Muscle of leg (tissue), 11 donors: Measurements from ENCODE around the gene NUP93. TPM values are rescaled to one million over a fixed set of nuclear protein-coding genes. Genes with fewer than 3 reads are reported as not detected.
"Not testable (repeated sequence)": the region's sequence is repeated elsewhere in the genome, so short reads cannot be mapped to it uniquely, and the experiment has no call there.

Experiments used
- DNase-seq: peaks from one replicate; pipeline ENCODE4 v3.0.0; 2013
- H3K27ac ChIP-seq: one replicate; pipeline ENCODE4 v1.5.1; 2013; ENCODE audit warnings: mild to moderate bottlenecking, low read length, control low read depth
- H3K27me3 ChIP-seq: one replicate; pipeline ENCODE4 v1.6.1; 2013; ENCODE audit warnings: low read length; ENCODE audit not compliant: control insufficient read depth, insufficient read depth
- H3K36me3 ChIP-seq: one replicate; pipeline ENCODE4 v1.6.1; 2013; ENCODE audit warnings: low read length; ENCODE audit not compliant: control insufficient read depth, insufficient read depth
- H3K4me1 ChIP-seq: one replicate; pipeline ENCODE4 v1.6.1; 2013; ENCODE audit warnings: low read length; ENCODE audit not compliant: control insufficient read depth, insufficient read depth
- H3K4me3 ChIP-seq: one replicate; pipeline ENCODE4 v1.5.1; 2013; ENCODE audit warnings: low read length, control low read depth
- H3K9me3 ChIP-seq: replicated peaks from 2 replicates; pipeline ENCODE4 v1.6.1; 2013; ENCODE audit warnings: low read depth, low read length; ENCODE audit not compliant: control insufficient read depth
- WGBS: methylation state at CpG from one replicate; pipeline ENCODE4 v1.1.5; 2013; ENCODE audit warnings: missing lambda C conversion rate; ENCODE audit not compliant: insufficient coverage; 5-methylcytosine and 5-hydroxymethylcytosine counted together
- polyA plus RNA-seq, 8 donors: library from polyadenylated mRNA; unstranded; fragments of 120-200 nt; gene quantifications; one replicate each; pipeline versions ENCODE4 v1.2.1 to v1.2.3, GENCODE V29; 2013; ENCODE audit warnings: inconsistent platforms in 1 of 8, low replicate concordance in 1 of 8; ENCODE audit not compliant: insufficient read length in 8 of 8, insufficient read depth in 1 of 8
- total RNA-seq: library from RNA; stranded (reverse); fragments of 120-200 nt; gene quantifications from one replicate; pipeline ENCODE4 v1.2.4, GENCODE V29; 2013

Gene NUP93
- total and polyA plus RNA-seq, 9 donors = 42.9 to 54.6 (median 45.9) TPM

DNA sequence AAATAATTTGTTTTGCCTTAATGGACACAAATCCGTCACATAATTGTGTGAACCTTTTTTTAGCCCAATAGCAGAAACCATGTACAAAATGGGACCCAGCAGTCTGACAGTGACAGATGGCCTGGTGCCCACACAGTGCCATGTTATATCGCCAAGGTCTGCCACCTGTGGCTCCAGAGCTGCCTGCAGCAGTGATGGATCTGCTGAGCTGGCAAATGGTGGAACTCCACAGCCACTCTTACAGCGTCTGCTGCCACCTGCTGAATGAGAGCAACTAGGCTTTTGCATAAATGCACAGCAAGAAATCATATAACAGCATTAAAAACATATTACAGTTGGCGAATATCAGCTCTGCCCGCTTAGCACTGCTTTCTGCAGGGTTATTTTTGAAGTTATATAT, 59.4 kb downstream of the NUP93 start:
- WGBS = 73% methylated on average over 3 of the region's 5 CpGs
- peak; percentile 42 for DNase-seq

DNA sequence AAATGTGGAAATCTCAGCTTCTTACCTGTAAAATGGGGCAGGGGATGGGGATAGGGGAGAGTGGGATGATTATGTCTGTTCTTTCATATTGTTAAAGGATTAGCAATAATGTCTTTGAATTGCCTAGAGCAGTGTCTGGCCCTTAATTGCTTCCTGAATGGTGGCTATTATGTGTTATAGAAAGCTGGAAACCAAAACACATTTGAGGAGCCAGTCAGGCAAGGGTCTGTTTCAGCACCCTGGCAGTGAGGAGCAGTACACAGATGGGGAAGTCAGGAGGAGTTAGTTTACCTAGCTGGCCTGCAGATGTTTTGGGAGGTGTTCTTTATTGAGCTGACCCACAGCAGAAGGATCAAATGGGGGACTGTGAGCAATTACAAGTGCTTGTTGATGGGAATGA, 63.0 kb downstream of the NUP93 start:
- DNase-seq = no peak
- Histone ChIP-seq H3K27ac (no peak overlapping the region), H3K4me3 (no peak overlapping the region), H3K27me3 (no peaks in the 10 kb centered on the region), H3K9me3 (no peaks in the 10 kb centered on the region), H3K36me3 (no peaks in the 10 kb centered on the region), H3K4me1 (no peaks in the 10 kb centered on the region)

More for the DNA sequence above, 59.4 kb downstream of the NUP93 start:
- Histone ChIP-seq H3K9me3 (no peaks in the 10 kb centered on the region), H3K4me1 (no peaks in the 10 kb centered on the region), H3K27ac (no peak overlapping the region), H3K27me3 (no peaks in the 10 kb centered on the region), H3K4me3 (no peak overlapping the region), H3K36me3 (no peaks in the 10 kb centered on the region)

DNA sequence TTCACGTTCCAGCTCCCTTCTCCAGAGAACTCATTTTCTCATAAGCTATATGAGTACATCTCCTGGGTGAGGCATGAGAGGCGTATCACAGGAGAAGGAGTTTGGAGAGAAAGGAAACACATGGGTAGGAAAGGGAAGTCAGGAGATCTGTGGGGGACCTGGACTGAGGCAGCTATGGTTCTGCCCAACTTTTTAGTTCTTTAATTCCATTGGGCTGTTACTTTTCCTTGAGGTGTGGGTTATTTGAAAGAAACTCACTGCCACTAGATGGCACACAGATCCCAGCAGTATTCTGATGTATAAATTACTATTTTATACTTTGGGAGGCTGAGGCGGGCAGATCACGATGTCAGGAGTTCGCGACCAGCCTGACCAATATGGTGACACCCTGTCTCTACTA, 63.6 kb downstream of the NUP93 start:
- H3K36me3 ChIP-seq = peaks cover 2% of the 10 kb centered on the region
- DNase-seq = peak; percentile 28
- H3K27me3 ChIP-seq = no peaks in the 10 kb centered on the region
- no peak overlapping the region for H3K27ac ChIP-seq
- no peaks in the 10 kb centered on the region for H3K9me3 ChIP-seq
- WGBS = no CpG with 5 or more reads among the region's 6 CpGs
- H3K4me3 ChIP-seq = no peak overlapping the region
- no peaks in the 10 kb centered on the region for H3K4me1 ChIP-seq

DNA sequence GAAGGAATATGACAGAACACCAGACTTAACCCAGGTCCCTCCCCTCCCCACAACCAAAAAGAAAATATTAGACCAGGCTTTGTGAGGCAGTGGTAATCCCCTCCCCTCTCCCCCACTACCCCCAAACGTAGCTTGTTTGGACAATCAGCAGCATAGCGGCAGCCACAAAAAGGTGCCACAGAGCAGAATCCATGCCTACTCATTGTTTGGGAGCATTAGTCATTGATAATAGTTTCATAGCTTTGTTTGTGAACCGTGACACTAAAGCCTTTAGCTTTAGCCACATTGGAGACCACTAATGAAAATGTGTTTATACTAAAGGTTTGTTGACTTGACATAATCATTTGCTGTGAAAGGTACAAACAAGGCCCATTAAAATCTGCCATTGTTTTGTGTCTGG, 65.1 kb downstream of the NUP93 start:
- no CpG with 5 or more reads among the region's 3 CpGs for WGBS
- Histone ChIP-seq H3K27me3 (no peaks in the 10 kb centered on the region), H3K4me1 (no peaks in the 10 kb centered on the region), H3K36me3 (peaks cover 5% of the 10 kb centered on the region), H3K9me3 (no peaks in the 10 kb centered on the region), H3K27ac (no peak overlapping the region), H3K4me3 (no peak overlapping the region)
- no peak for DNase-seq

DNA sequence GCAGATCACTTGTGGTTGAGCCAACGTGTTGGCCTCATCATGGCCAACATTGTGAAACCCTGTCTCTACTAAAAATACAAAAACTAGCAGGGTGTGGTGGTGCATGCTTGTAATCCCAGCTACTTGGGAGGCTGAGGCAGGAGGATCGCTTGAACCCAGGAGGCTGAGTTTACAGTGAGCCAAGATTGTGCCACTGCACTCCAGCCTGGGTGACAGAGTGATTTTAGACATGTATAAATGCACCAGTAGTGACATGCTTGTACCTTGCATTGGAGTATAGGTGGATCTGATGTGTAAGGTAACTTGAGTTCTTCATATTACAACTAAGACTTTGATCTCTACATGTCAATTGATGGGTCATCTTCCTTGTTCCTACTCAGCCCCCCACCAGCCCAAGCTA, 67.1 kb downstream of the NUP93 start:
- not testable (repeated sequence) for H3K36me3 ChIP-seq, DNase-seq, H3K27ac ChIP-seq, H3K4me3 ChIP-seq, H3K9me3 ChIP-seq, H3K4me1 ChIP-seq, H3K27me3 ChIP-seq
- WGBS = 100% methylated on average over 2 of the region's 2 CpGs

DNA sequence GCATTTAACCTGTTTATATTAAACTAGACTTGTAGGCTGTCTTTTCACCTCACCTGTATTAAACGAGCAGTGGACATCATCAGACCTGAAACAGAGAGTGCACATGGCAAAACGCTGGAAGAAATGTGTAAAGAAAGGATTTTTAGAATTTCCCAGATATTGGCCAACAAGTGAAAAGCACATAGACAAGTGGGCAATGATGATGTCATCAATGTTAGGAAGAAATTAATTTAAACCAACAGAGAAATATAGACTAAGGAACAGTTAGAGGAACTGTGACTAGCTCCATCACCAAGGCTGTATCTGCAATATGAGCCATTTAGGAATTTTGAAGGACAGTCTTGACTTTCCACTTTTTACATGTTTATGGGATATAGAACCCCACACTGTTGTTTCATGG, 67.9 kb downstream of the NUP93 start:
- Histone ChIP-seq H3K27me3 (no peaks in the 10 kb centered on the region), H3K4me1 (no peaks in the 10 kb centered on the region), H3K9me3 (no peaks in the 10 kb centered on the region), H3K27ac (no peak overlapping the region), H3K36me3 (peaks cover 5% of the 10 kb centered on the region), H3K4me3 (no peak overlapping the region)
- WGBS = 88% methylated on average over 2 of the region's 2 CpGs
- DNase-seq = no peak

DNA sequence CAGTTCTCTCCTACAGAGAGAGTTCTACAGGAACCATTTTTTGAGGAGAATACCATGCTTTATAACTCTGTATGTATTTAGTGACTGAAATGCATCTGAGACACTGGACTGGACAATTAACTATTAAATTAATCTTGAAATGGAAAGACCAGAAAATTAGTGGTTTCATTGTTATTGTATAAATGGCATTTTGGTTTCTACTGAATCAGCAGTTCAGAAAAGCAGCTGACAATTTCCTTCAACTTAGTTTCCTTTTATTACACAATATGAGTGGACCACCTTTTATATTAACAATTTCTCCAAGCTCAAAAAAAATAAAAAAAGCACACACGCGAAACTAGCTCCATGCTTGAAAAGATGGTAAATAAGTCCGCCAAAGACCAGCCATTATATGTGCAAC, 69.0 kb downstream of the NUP93 start:
- Histone ChIP-seq H3K27me3 (no peaks in the 10 kb centered on the region), H3K4me3 (no peak overlapping the region), H3K9me3 (no peaks in the 10 kb centered on the region), H3K4me1 (no peaks in the 10 kb centered on the region), H3K27ac (no peak overlapping the region), H3K36me3 (peaks cover 5% of the 10 kb centered on the region)
- WGBS = 100% methylated on average over 3 of the region's 3 CpGs
- DNase-seq = no peak

DNA sequence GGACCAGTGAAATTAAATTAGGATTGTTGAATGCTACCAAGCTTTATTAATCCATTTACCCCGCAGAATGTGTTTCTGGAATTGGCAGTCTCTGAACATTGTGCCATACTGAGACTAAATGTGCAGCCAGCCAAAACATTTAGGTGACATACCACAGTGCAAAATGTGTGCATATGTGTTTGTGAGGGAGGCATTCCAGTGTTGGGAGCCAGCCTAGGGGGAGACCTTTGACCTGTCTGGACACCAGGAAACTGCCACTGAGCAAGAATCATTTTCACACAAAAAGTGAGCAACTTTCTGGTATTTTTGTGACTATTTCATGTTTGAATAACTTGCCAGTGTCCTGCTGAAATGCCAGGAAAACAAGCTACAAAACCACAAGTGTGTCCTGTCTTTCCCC, 70.4 kb downstream of the NUP93 start:
- no peak for DNase-seq
- H3K27ac ChIP-seq = no peak overlapping the region
- WGBS = no CpG with 5 or more reads among the region's 1 CpG
- no peaks in the 10 kb centered on the region for H3K4me1 ChIP-seq
- H3K9me3 ChIP-seq = no peaks in the 10 kb centered on the region
- H3K36me3 ChIP-seq = peaks cover 10% of the 10 kb centered on the region
- H3K4me3 ChIP-seq = no peak overlapping the region
- H3K27me3 ChIP-seq = no peaks in the 10 kb centered on the region

DNA sequence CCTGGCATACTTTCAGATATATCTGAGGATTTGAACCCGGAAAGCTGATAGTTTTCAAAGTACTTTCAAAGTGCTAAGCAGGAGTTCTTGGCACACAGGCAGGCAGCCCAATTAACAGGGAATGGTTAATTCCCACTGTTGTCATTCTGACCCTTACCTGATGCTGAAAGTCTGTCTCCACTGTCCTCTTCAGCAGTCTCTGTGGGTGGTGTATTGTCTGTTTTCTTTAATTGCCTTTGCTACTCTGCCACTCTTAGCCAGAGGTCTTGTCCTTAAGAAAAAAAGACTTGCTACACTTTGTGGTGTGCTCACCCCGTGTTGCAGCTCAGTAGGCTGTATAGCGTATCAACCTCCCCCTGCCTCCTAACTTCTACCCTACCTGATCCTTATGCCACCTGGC, 71.8 kb downstream of the NUP93 start:
- Histone ChIP-seq H3K9me3 (no peaks in the 10 kb centered on the region), H3K27me3 (no peaks in the 10 kb centered on the region), H3K36me3 (peaks cover 23% of the 10 kb centered on the region), H3K27ac (no peak overlapping the region), H3K4me1 (no peaks in the 10 kb centered on the region), H3K4me3 (no peak overlapping the region)
- no peak for DNase-seq
- 67% methylated on average over 1 of the region's 3 CpGs for WGBS

DNA sequence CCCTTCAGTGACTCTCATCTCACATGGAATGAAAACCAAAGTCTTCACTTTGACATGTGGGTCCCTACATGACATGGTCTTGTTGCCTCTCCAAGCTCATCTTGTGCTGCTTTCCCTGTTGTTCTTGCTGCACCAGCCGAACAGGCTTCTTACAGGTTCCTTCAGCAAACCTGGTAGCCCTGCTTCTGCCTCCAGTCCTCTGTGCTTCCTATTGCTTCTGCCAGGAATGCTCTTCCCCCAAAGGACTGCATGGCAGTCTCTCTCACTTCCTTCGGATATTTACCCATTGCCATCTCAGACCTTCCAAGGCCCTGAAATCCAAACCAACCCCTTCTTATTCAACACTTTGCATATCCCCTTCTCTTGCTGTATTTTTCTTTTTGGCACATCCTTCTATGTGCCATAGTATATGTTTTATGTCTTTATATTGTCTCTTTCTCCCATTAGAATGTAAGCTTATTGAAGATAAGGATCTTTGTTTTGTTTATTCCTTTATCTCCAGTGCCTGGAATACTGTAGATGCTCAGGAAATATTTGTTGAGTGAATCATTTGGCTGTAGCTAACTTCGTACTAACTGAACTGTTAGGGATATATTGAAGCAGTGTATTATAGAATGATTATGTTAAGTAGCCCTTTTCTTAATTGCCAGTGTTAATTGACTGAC, 77.2 kb downstream of the NUP93 start:
- no peak for DNase-seq
- H3K27me3 ChIP-seq = no peaks in the 10 kb centered on the region
- H3K4me1 ChIP-seq = no peaks in the 10 kb centered on the region
- H3K36me3 ChIP-seq = peaks cover 19% of the 10 kb centered on the region
- no peak overlapping the region for H3K27ac ChIP-seq
- H3K4me3 ChIP-seq = no peak overlapping the region
- H3K9me3 ChIP-seq = no peaks in the 10 kb centered on the region
- WGBS = 97% methylated on average over 2 of the region's 3 CpGs

DNA sequence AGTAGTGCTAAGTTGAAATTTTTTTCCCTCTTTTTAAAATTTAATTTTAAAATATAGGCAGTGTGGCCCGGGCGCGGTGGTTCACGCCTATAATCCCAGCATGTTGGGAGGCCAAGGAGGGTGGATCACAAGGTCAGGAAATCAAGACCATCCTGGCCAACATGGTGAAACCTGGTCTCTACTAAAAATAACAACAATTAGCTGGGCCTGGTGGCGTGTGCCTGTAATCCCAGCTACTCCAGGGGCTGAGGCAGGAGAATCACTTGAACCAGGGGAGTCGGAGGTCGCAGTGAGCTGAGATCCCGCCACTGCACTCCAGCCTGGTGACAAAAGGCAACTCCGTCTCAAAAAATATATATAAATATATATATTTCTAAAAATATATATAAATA, 77.7 kb downstream of the NUP93 start:
- H3K4me3 ChIP-seq, H3K9me3 ChIP-seq, H3K4me1 ChIP-seq, H3K27me3 ChIP-seq, H3K27ac ChIP-seq, DNase-seq: not testable (repeated sequence)
- peaks cover 19% of the 10 kb centered on the region for H3K36me3 ChIP-seq
- 100% methylated on average over 1 of the region's 9 CpGs for WGBS
